HL-60 (cell line): ENCODE results near the gene CEP128.

ENCODE experiments used
- DNase-seq, 2 experiments: peaks; one replicate each; pipeline ENCODE4 v3.0.0-alpha.2; 2010 to 2020; ENCODE audit warnings: low read depth in 1 of 2, low spot score in 1 of 2
- H3K27ac ChIP-seq: fragments of 250-450 bp; sonication (Bioruptor Pico); replicated peaks from 2 replicates; pipeline ENCODE4 v1.5.1; 2020; ENCODE audit warnings: mild to moderate bottlenecking, moderate library complexity
- H3K27me3 ChIP-seq: fragments of 250-450 bp; sonication (Bioruptor Pico); 2 replicates; pipeline ENCODE4 v1.5.1; 2021; ENCODE audit warnings: mild to moderate bottlenecking, moderate library complexity; ENCODE audit not compliant: insufficient read depth, poor library complexity, severe bottlenecking
- H3K4me3 ChIP-seq: replicated peaks from 2 replicates; pipeline ENCODE4 v1.5.1; 2011; ENCODE audit warnings: mild to moderate bottlenecking, control low read depth, low read length; ENCODE audit not compliant: insufficient read depth
- GABPA ChIP-seq: IDR thresholded peaks from 2 replicates; pipeline ENCODE4 v1.6.1; 2012; ENCODE audit warnings: low read depth
- POLR2AphosphoS5 ChIP-seq: IDR thresholded peaks from 2 replicates; pipeline ENCODE4 v1.6.1; 2012; ENCODE audit warnings: low read depth
- REST ChIP-seq: IDR thresholded peaks from 2 replicates; pipeline ENCODE4 v1.6.1; 2012; ENCODE audit warnings: low read depth; ENCODE audit not compliant: insufficient replicate concordance
- SPI1 ChIP-seq: IDR thresholded peaks from 2 replicates; pipeline ENCODE4 v1.6.1; 2012; ENCODE audit warnings: low read depth, mild to moderate bottlenecking, borderline replicate concordance
- TF ChIP-seq, protein P1 (sequence below): IDR thresholded peaks from one replicate; pipeline ENCODE4 v1.5.1; 2011; ENCODE audit warnings: low read length, control low read depth, inconsistent platforms; ENCODE audit not compliant: insufficient read depth

The CEP128 gene

DNA sequence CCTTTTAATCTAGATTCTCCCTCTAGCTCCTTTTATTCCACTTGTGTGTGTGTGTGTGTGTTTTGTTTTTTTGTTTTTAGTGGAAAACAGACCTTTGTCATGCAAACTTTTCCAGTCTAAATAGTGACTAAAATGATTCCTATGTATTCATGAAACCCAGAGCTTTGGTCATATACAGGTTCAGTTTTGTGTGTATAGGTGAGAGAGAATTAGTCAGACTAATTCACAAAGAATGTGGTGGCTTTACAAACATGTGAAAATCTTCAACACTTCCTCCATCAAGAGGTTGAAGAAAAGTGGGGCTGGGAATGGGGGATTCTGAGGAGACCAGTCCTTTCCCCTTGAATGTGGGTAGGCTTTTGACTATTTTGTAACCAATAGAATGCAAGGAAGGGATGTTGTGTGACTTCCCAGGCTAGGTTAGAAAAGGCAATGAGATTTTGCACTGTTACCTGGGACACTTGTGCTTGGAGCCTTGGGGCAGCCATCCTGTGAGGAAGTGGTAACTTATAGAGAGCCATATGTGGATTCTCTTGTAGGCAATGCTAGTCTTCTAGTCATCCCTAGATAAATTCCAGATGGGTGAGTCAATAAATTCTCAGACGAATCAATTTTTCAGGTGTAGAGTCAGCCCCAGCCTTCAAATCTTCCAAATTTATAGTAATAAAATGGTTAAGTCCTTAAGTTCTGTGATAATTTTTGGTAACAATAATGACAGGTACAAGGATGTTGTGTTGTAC lies 236.1 kb downstream of the CEP128 start:
- no peak for TF ChIP-seq REST
- no peak for TF ChIP-seq GABPA
- no peak for TF ChIP-seq SPI1
- TF ChIP-seq POLR2AphosphoS5 = no peak
- TF ChIP-seq, protein P1, sequence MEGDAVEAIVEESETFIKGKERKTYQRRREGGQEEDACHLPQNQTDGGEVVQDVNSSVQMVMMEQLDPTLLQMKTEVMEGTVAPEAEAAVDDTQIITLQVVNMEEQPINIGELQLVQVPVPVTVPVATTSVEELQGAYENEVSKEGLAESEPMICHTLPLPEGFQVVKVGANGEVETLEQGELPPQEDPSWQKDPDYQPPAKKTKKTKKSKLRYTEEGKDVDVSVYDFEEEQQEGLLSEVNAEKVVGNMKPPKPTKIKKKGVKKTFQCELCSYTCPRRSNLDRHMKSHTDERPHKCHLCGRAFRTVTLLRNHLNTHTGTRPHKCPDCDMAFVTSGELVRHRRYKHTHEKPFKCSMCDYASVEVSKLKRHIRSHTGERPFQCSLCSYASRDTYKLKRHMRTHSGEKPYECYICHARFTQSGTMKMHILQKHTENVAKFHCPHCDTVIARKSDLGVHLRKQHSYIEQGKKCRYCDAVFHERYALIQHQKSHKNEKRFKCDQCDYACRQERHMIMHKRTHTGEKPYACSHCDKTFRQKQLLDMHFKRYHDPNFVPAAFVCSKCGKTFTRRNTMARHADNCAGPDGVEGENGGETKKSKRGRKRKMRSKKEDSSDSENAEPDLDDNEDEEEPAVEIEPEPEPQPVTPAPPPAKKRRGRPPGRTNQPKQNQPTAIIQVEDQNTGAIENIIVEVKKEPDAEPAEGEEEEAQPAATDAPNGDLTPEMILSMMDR = no peak
- no peak overlapping the region for H3K27ac ChIP-seq
- no peak for DNase-seq
- no peak overlapping the region for H3K4me3 ChIP-seq
- H3K27me3 ChIP-seq = no peaks in the 10 kb centered on the region

DNA sequence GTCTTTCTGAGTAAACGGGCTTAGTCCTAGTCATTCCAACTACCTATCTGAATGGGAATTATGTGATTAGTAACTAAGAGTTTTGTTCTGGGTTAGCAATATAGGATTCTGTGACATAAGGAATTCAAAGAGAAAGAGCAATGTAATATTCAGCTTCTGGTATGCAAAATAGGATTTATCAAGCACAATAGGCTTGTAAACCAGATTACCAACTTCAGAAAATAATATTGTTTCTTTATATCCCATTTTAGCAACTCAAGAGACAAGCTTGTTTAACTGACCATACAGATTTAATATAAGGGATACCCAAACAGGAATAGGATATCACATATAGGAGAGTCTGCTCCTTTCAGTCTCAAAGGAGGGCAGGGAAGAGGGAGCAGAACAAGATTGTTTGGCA lies 240.9 kb downstream of the CEP128 start:
- Histone ChIP-seq H3K27me3 (no peaks in the 10 kb centered on the region), H3K4me3 (no peak overlapping the region), H3K27ac (no peak overlapping the region)
- TF ChIP-seq GABPA (no peak), SPI1 (no peak), REST (no peak), POLR2AphosphoS5 (no peak)
- TF ChIP-seq, protein P1 = no peak
- DNase-seq = no peak

- no peaks in the 10 kb centered on the region for H3K27me3 ChIP-seq
Measured at GRCh38 chr14:80699861-80700260, 241.7 kb downstream of the CEP128 start.

More at GRCh38 chr14:80699861-80700260, 241.7 kb downstream of the CEP128 start:
- TF ChIP-seq SPI1 (no peak), POLR2AphosphoS5 (no peak), REST (no peak), GABPA (no peak)
- TF ChIP-seq, protein P1 = no peak
- no peak for DNase-seq
- no peak overlapping the region for H3K27ac ChIP-seq
- H3K4me3 ChIP-seq = no peak overlapping the region
